SU-DHL-6 (cell line): ENCODE measurements around the gene SLC25A25.

Experiments
- H2AFZ ChIP-seq: fragments of 200-600 bp; sonication (generic); 2 replicates; pipeline ENCODE4 v1.6.1; 2014; ENCODE audit warnings: low read depth, mild to moderate bottlenecking, moderate library complexity, mixed read lengths, antibody characterized with exemption, low read length; ENCODE audit not compliant: severe bottlenecking
- H3F3A ChIP-seq: fragments of 200-600 bp; shearing (Covaris generic); 2 replicates; pipeline ENCODE4 v1.6.0; 2016; ENCODE audit warnings: antibody characterized with exemption, mild to moderate bottlenecking; ENCODE audit not compliant: insufficient read depth
- H3K27ac ChIP-seq: fragments of 200-600 bp; sonication (generic); 2 replicates; pipeline ENCODE4 v1.5.1; 2016; ENCODE audit warnings: low read depth, mild to moderate bottlenecking, low read length, moderate library complexity, mixed read lengths
- H3K27me3 ChIP-seq: fragments of 200-600 bp; sonication (generic), shearing (Covaris generic); 2 replicates; pipeline ENCODE4 v1.6.0; 2014; ENCODE audit warnings: mild to moderate bottlenecking, low read length
- H3K36me3 ChIP-seq: fragments of 200-600 bp; sonication (generic); 2 replicates; pipeline ENCODE4 v1.6.1; 2014; ENCODE audit warnings: mild to moderate bottlenecking, low read length, mixed read lengths
- H3K4me2 ChIP-seq: fragments of 300-600, 200-600 bp; shearing (Covaris generic), sonication (generic); 2 replicates; pipeline ENCODE4 v1.6.0; 2014; ENCODE audit warnings: low read length, low read depth, mild to moderate bottlenecking; ENCODE audit not compliant: poor library complexity, severe bottlenecking
- H3K4me3 ChIP-seq: fragments of 200-600 bp; sonication (generic); 2 replicates; pipeline ENCODE4 v1.5.1; 2014; ENCODE audit warnings: antibody characterized with exemption, low read length, mild to moderate bottlenecking, mixed read lengths; ENCODE audit not compliant: insufficient read depth, poor library complexity, severe bottlenecking
- H3K79me2 ChIP-seq: fragments of 200-600 bp; sonication (generic); 2 replicates; pipeline ENCODE4 v1.6.1; 2014; ENCODE audit warnings: mild to moderate bottlenecking, low read length, moderate library complexity; ENCODE audit not compliant: insufficient read depth
- H3K9ac ChIP-seq: fragments of 200-600 bp; sonication (generic); 2 replicates; pipeline ENCODE4 v1.7.0; 2014; ENCODE audit warnings: mild to moderate bottlenecking, low read length
- H3K9me2 ChIP-seq: fragments of 200-600 bp; sonication (generic); replicated peaks from 2 replicates; pipeline ENCODE4 v1.6.1; 2014; ENCODE audit warnings: low read length; ENCODE audit not compliant: insufficient read depth
- H3K9me3 ChIP-seq: fragments of 200-600 bp; sonication (generic); 2 replicates; pipeline ENCODE4 v1.6.1; 2014; ENCODE audit warnings: low read length, mixed read lengths; ENCODE audit not compliant: insufficient read depth
- H4K20me1 ChIP-seq: fragments of 200-600 bp; sonication (generic); 2 replicates; pipeline ENCODE4 v1.6.1; 2014; ENCODE audit warnings: low read depth, mild to moderate bottlenecking, antibody characterized with exemption, low read length, moderate library complexity, mixed read lengths
- EZH2phosphoT487 ChIP-seq: fragments of 200-600 bp; sonication (generic), shearing (Covaris generic); conservative IDR thresholded peaks from 2 replicates; pipeline ENCODE4 v1.6.1; 2018; ENCODE audit warnings: mild to moderate bottlenecking, antibody characterized with exemption, low read length, moderate library complexity, mixed read lengths
- TF ChIP-seq, protein P1 (sequence below): fragments of 200-600 bp; sonication (generic); IDR thresholded peaks from one replicate; pipeline ENCODE4 v1.5.1; 2017; ENCODE audit warnings: antibody characterized with exemption, mild to moderate bottlenecking, low read length, moderate library complexity; ENCODE audit not compliant: insufficient read depth, poor library complexity, severe bottlenecking

SLC25A25 gene

GRCh38 chr9:128124451-128124850 lies 56.4 kb downstream of the SLC25A25 start:
- Histone ChIP-seq H3K79me2 (peaks cover 20% of the 10 kb centered on the region), H3K9me2 (no peaks in the 10 kb centered on the region), H3K9ac (no peak overlapping the region), H3K27me3 (no peaks in the 10 kb centered on the region), H2AFZ (no peak overlapping the region), H3K36me3 (no peaks in the 10 kb centered on the region), H3K4me2 (no peak overlapping the region), H3K9me3 (no peaks in the 10 kb centered on the region), H4K20me1 (no peaks in the 10 kb centered on the region; the same call in 1 of the 2 replicates), H3K4me3 (no peak overlapping the region), H3F3A (no peaks in the 10 kb centered on the region), H3K27ac (no peak overlapping the region)
- TF ChIP-seq EZH2phosphoT487 = no peak

DNA sequence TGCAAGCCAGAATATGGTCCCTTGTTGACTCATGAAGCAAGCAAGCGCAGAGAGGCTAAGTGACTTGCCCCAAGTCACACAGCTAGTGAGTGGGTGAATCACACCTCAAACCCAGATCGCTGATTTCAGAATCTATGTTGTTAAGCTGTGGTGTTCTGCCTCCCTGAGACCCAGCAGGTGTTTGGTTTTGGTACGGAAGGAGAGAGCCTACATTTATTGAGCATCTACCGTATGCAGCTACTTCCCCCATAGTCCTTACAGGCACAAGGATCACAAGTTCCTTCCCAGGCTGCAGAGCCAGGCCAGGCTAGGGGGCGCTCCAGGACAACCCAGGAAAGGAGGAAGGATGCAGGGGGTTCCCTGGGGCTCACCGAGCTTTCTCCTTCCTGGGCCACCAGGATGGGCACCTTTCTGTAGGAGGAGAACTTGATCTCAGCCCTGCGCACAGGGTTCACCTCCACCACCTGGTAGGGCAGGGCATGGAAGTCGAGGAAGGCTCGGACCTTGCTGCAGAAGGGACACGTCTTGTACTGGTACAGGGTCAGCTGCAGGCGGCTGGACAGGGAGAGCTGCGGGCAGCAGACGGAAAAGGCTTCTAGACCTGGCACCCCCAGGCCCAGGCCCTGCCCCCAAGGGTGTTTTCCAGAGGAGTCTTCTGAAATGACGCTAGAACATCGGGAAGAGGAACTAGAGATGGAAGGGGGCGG lies 57.0 kb downstream of the SLC25A25 start:
- TF ChIP-seq EZH2phosphoT487 = no peak
- TF ChIP-seq, protein P1, sequence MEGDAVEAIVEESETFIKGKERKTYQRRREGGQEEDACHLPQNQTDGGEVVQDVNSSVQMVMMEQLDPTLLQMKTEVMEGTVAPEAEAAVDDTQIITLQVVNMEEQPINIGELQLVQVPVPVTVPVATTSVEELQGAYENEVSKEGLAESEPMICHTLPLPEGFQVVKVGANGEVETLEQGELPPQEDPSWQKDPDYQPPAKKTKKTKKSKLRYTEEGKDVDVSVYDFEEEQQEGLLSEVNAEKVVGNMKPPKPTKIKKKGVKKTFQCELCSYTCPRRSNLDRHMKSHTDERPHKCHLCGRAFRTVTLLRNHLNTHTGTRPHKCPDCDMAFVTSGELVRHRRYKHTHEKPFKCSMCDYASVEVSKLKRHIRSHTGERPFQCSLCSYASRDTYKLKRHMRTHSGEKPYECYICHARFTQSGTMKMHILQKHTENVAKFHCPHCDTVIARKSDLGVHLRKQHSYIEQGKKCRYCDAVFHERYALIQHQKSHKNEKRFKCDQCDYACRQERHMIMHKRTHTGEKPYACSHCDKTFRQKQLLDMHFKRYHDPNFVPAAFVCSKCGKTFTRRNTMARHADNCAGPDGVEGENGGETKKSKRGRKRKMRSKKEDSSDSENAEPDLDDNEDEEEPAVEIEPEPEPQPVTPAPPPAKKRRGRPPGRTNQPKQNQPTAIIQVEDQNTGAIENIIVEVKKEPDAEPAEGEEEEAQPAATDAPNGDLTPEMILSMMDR = peak; percentile 88
- no peak overlapping the region for H2AFZ ChIP-seq
- H3K9me2 ChIP-seq = no peaks in the 10 kb centered on the region
- H3K36me3 ChIP-seq = no peaks in the 10 kb centered on the region
- H3K27me3 ChIP-seq = no peaks in the 10 kb centered on the region
- no peak overlapping the region for H3K27ac ChIP-seq
- H4K20me1 ChIP-seq = no peaks in the 10 kb centered on the region; the same call in 1 of the 2 replicates
- H3F3A ChIP-seq = no peaks in the 10 kb centered on the region
- no peak overlapping the region for H3K9ac ChIP-seq
- H3K79me2 ChIP-seq = peaks cover 20% of the 10 kb centered on the region
- H3K4me3 ChIP-seq = no peak overlapping the region
- no peaks in the 10 kb centered on the region for H3K9me3 ChIP-seq
- H3K4me2 ChIP-seq = no peak overlapping the region

DNA sequence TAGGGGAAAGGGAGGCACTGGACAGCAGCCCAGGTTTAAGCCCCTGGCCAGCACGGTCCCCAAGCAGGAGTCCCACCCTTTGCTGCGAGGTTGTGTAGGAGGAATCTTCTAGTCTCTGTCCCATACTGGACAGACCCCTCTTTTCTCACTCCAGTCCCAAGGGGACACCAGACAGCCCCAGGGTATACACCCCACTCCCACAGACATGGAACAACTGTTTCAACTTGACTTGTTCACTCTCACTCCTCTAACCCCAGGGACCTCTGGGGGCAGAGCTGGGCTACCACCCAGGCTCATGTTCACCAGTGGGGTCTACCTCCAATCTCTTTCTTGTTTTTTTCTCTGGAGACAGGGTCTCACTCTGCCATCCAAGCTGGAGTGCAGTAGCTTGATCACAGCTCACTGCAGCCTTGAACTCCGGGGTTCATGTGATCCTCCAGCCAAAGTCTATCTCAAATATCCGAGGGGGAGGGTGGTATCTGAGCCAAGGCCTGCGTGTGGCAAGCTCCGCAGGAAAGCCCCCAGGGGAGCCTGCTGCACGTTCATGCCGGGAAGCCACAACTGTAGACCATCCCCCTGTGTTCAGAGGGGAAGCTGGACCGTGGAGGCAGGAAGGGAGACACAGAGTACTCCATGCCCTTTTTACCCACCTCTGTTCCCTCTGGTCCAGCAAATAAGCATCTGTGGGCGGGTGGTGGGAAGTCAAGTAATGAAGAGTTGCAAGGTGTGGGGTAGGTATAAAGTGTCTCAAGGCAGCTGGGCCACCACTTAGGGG lies 57.7 kb downstream of the SLC25A25 start:
- H3K27me3 ChIP-seq = no peaks in the 10 kb centered on the region
- H4K20me1 ChIP-seq = no peaks in the 10 kb centered on the region; the same call in 1 of the 2 replicates
- peak overlapping the region; percentile 91 for H3K4me3 ChIP-seq
- peaks cover 20% of the 10 kb centered on the region for H3K79me2 ChIP-seq
- H2AFZ ChIP-seq = no peak overlapping the region
- no peaks in the 10 kb centered on the region for H3K9me3 ChIP-seq
- no peaks in the 10 kb centered on the region for H3F3A ChIP-seq
- peak overlapping the region; percentile 84 for H3K4me2 ChIP-seq
- peak overlapping the region; percentile 92 for H3K9ac ChIP-seq
- peak overlapping the region; percentile 23 for H3K27ac ChIP-seq
- TF ChIP-seq, protein P1 = no peak
- TF ChIP-seq EZH2phosphoT487 = no peak
- H3K9me2 ChIP-seq = no peaks in the 10 kb centered on the region
- H3K36me3 ChIP-seq = no peaks in the 10 kb centered on the region
